Neural progenitor cell (in vitro differentiated cells): ENCODE measurements around the gene RABGAP1.

ENCODE experiments used
- EZH2 ChIP-seq: fragments of 200-600 bp; sonication (generic); IDR thresholded peaks from 2 replicates; pipeline ENCODE4 v1.6.1; 2017; ENCODE audit warnings: antibody characterized with exemption, mild to moderate bottlenecking, moderate library complexity
- TF ChIP-seq, protein P1 (sequence below): fragments of 200-600 bp; sonication (generic); IDR thresholded peaks from 2 replicates; pipeline ENCODE4 v1.5.1; 2017; ENCODE audit warnings: antibody characterized with exemption, mild to moderate bottlenecking

DNA sequence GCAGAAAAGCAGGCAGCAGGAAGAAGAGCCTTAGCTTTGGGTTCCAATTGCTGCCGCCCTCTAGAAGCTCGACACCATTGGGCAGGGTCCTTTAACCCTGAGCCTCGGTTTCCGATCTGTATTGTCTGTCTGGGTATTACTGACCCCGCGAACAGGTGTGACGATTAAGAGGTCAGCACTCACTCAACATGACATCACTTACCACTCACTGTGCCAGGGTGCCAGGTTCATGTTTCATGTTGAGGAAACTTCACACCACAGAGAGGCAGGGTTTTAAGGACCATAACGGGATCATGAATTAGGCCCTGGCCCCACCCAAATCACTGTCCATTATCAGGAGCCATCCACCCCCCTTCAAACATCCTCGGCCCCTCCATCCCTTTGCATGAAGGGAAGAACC is 168.2 kb downstream of the RABGAP1 start:
- TF ChIP-seq, protein P1, sequence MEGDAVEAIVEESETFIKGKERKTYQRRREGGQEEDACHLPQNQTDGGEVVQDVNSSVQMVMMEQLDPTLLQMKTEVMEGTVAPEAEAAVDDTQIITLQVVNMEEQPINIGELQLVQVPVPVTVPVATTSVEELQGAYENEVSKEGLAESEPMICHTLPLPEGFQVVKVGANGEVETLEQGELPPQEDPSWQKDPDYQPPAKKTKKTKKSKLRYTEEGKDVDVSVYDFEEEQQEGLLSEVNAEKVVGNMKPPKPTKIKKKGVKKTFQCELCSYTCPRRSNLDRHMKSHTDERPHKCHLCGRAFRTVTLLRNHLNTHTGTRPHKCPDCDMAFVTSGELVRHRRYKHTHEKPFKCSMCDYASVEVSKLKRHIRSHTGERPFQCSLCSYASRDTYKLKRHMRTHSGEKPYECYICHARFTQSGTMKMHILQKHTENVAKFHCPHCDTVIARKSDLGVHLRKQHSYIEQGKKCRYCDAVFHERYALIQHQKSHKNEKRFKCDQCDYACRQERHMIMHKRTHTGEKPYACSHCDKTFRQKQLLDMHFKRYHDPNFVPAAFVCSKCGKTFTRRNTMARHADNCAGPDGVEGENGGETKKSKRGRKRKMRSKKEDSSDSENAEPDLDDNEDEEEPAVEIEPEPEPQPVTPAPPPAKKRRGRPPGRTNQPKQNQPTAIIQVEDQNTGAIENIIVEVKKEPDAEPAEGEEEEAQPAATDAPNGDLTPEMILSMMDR, result no peak
- no peak for TF ChIP-seq EZH2
